Measurements from ENCODE around the gene CRB1. TPM values are rescaled to one million over a fixed set of nuclear protein-coding genes. Genes with fewer than 3 reads are reported as not detected.

Gene CRB1
- total RNA-seq, 3 donors from 2014 or later, result 0.33 to 1.0 (median 0.48) TPM

DNA sequence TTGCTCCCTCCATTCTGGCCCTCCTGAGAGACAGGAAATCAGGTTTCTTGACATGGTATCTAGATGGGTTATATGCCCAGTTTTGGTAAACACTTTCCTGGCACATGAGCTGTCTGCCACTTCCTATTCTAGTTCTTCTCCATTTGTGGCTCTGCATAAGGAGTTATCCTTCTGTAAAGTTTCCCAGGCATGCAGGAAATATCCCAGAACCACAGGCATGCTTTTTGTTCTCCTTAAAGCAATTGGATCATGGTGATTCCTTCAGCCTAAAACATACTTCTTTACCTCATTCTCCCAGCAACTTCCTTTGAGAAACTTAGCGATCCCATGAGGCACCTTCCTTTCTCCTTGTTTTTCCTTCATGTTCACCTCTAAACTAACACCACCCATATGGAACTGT lies 199.8 kb downstream of the CRB1 start:
- no peaks in the 10 kb centered on the region for H3K27me3 ChIP-seq
- no peak overlapping the region for H3K4me3 ChIP-seq
- TF ChIP-seq POLR2A (IDR thresholded peaks at IDR 0.05) (no peak), POLR2AphosphoS5 (IDR thresholded peaks at IDR 0.05) (no peak), CTCF (IDR thresholded peaks at IDR 0.05) (no peak)
- H3K27ac ChIP-seq, result no peak overlapping the region
- no peaks in the 10 kb centered on the region for H3K9me3 ChIP-seq
- no peaks in the 10 kb centered on the region for H3K4me1 ChIP-seq
- intact Hi-C loops (cut with DNase I; ENCODE audit: low total_unique reads), result no loop called here
- H3K36me3 ChIP-seq, result no peaks in the 10 kb centered on the region
- no peak for DNase-seq (ENCODE audit: low spot score in 2 of 2)

DNA sequence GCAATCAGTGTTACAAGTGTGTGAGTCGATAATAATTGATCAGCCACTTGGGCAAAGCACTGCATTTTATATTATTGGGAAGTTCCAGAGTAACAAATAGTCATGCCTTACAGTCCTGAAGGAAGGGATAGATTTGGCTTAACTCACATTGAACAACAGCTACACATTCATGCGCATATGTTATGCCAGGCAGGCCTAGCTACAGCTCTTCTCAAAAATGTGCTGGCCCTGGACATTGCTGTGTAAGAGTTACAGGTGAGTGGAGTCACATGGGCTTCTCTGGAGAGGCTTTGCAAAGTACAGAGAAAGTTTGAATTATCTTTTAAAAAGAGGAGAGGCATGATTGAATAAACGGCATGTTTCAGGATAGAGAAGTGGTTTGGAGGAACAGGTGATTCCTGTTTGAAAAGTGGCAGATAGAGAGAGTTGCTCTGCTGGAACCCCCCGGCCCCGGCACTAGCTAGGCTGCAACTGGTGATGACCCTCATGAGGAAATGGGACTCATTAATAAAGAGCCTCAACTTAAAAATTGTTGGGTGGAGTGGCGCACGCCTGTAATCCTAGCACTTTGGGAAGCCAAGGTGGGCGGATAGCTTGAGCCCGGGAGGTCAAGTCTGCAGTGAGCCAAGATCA lies 200.6 kb downstream of the CRB1 start:
- Histone ChIP-seq H3K9me3 (no peaks in the 10 kb centered on the region), H3K27me3 (no peaks in the 10 kb centered on the region), H3K4me1 (no peaks in the 10 kb centered on the region), H3K36me3 (no peaks in the 10 kb centered on the region), H3K27ac (no peak overlapping the region), H3K4me3 (no peak overlapping the region)
- TF ChIP-seq CTCF (IDR thresholded peaks at IDR 0.05) (no peak), POLR2A (IDR thresholded peaks at IDR 0.05) (no peak), POLR2AphosphoS5 (IDR thresholded peaks at IDR 0.05) (no peak)
- no peak for DNase-seq (ENCODE audit: low spot score in 2 of 2)
- intact Hi-C loops (cut with DNase I; ENCODE audit: low total_unique reads), result no loop called here

DNA sequence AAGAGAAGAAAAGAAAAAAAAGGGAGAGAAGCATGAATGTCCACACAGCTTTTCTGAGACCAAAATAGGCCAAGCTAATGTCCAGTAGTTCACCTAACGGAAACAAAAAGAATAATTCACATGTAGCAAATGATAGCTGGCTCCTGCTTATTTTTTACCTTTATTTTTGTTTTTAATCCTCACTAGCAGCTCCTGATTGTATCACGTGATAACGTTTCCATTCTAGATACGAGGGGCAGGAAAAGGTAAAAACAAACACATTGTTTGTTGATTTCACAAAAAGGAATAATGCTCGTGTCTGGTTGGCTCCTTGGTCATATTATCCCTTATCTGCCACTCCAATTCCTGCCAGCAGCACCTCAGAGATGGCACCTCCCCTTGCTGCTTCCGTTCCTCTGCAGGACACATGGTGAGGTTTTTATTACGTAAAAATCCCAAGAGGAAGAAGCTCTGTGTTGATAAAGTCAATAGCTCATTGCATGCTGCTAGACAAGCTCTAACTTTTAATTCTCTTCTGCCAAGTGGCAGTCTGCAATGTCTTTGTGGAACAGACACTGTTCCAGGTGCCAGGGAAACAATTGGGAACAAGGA lies 201.7 kb downstream of the CRB1 start:
- intact Hi-C loops (cut with DNase I; ENCODE audit: low total_unique reads), result no loop called here
- H3K27me3 ChIP-seq, result no peaks in the 10 kb centered on the region
- H3K36me3 ChIP-seq, result no peaks in the 10 kb centered on the region
- no peak overlapping the region for H3K27ac ChIP-seq
- TF ChIP-seq CTCF (IDR thresholded peaks at IDR 0.05) (no peak), POLR2A (IDR thresholded peaks at IDR 0.05) (no peak), POLR2AphosphoS5 (IDR thresholded peaks at IDR 0.05) (no peak)
- no peaks in the 10 kb centered on the region for H3K4me1 ChIP-seq
- DNase-seq (ENCODE audit: low spot score in 2 of 2), result no peak
- no peaks in the 10 kb centered on the region for H3K9me3 ChIP-seq
- H3K4me3 ChIP-seq, result no peak overlapping the region

DNA sequence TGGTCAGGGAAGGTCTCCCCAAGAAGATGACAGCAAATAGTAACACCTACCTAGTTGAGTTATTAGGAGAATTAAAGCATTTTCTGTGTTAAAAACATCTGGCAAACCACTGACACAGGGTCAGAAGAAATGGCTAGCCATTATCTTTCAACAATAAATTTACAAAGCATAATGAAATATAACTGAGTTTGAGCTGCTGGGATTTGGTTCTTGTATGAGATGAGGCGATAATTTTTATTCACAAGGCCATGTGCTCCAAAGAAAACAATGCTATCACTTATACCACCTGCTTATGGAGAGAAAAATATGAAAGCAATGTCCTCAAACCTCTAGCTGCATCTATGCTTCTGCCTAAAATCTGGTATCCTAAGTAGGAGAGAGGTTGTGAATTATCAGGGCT lies 202.3 kb downstream of the CRB1 start:
- Histone ChIP-seq H3K27me3 (no peaks in the 10 kb centered on the region), H3K4me1 (no peaks in the 10 kb centered on the region), H3K9me3 (no peaks in the 10 kb centered on the region), H3K36me3 (no peaks in the 10 kb centered on the region), H3K27ac (no peak overlapping the region), H3K4me3 (no peak overlapping the region)
- intact Hi-C loops (cut with DNase I; ENCODE audit: low total_unique reads), result no loop called here
- TF ChIP-seq POLR2A (IDR thresholded peaks at IDR 0.05), result no peak
- no peak for TF ChIP-seq POLR2AphosphoS5 (IDR thresholded peaks at IDR 0.05)
- no peak for TF ChIP-seq CTCF (IDR thresholded peaks at IDR 0.05)
- no peak for DNase-seq (ENCODE audit: low spot score in 2 of 2)

DNA sequence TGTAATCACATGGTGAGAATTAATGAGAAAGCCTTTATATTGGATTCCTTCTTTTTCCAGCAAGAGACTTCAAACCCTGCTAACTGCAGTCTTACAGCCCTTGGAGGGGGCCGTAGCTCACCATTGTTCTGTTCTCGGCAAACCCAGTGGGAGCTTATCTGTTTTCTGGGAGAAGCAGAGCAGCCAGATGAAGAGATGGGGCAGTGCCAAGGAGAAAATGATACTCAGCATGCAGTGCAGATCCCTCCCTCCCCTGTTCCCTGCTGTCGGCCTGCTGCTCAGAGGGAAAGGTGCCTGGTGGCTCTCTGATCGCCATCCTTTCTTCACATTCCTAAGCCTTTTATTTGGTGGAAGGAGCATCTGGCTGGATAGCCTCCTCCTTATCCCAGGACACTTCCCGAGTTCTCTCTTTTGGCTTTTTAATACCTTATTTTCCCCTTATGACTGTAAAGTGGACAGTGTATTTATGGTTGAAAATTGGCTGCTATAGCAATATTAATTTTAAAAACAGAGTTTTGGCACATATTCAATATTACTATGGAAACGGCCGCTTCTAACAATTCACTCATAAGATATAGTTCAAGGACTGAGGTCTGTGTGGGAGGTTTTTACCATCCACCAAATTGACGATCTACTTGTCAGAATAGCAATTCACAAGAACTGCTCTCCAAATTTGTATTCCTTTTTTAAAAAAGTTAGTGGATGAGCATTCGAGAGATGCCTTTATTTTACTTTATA lies 203.4 kb downstream of the CRB1 start:
- intact Hi-C loops (cut with DNase I; ENCODE audit: low total_unique reads), result no loop called here
- DNase-seq (ENCODE audit: low spot score in 2 of 2), result no peak
- H3K36me3 ChIP-seq, result no peaks in the 10 kb centered on the region

More for the DNA sequence above, 203.4 kb downstream of the CRB1 start:
- Histone ChIP-seq H3K9me3 (no peaks in the 10 kb centered on the region), H3K4me3 (no peak overlapping the region), H3K4me1 (no peaks in the 10 kb centered on the region), H3K27ac (no peak overlapping the region), H3K27me3 (no peaks in the 10 kb centered on the region)
- TF ChIP-seq POLR2AphosphoS5 (IDR thresholded peaks at IDR 0.05) (no peak), CTCF (IDR thresholded peaks at IDR 0.05) (no peak), POLR2A (IDR thresholded peaks at IDR 0.05) (no peak)

Data from breast epithelium (tissue), 4 donors.